ENCODE results near the gene KRT10.
"Not testable (repeated sequence)": the region's sequence is repeated elsewhere in the genome, so short reads cannot be mapped to it uniquely, and the experiment has no call there.

Gene KRT10

DNA sequence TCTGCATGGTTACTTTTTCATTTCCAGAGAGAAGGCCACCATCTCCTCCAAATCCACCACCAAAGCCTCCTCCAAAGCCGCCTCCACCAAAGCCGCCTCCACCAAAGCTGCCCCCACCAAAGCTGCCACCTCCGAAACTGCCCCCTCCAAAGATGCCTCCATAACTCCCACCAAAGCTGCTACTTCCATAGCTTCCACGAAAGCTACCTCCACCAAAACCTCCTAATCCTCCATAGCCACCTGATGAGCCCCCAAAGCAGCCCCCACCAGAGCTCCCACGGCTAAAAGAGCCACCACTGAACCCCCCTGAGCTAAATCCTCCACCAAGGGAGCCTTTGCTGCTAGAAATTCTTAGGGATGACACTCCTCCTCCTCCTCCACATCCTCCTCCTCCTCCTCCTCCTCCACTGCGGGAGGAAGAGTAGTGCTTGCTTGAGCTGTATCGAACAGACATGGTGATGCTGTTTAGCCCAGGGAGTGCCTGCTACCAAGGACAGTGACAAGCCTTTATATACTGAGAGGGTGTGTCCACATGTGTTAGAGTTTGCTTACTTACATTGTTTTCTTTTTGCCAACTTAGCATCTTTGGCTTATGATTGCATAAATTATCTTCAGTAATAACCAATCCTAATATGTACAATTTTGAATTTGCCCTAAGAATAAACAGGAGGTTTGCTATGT is at the start of gene KRT10:
Gene KRT10, minus strand, starts transcription at position 483 of the 681 bp plus-strand sequence. Its CDS starts 29 bp downstream, at position 454.
- no peak for FAIRE-seq
- DNase-seq (ENCODE audit: insufficient read length, low spot score), result no peak

DNA sequence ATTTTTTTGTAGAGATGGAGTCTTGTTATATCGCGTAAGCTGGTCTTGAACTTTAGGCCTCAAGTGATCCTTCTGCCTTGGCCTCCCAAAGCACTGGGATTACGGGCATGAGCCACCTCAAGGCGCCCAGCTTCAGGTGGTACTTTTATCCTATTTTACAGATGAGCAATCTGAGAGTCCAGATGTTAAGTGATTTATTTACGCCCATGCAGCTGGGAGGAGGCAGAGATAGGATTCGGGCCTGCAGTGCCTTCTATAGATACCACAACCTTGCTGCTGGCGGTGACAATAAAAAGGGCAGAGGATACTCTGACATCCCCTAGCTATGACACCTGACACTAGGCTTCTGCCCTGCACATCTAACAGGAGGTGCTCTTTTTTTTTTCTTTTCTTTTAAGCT is 48.9 kb upstream of the KRT10 start:
- DNase-seq (ENCODE audit: insufficient read length, low spot score), result no peak
- FAIRE-seq, result no peak

DNA sequence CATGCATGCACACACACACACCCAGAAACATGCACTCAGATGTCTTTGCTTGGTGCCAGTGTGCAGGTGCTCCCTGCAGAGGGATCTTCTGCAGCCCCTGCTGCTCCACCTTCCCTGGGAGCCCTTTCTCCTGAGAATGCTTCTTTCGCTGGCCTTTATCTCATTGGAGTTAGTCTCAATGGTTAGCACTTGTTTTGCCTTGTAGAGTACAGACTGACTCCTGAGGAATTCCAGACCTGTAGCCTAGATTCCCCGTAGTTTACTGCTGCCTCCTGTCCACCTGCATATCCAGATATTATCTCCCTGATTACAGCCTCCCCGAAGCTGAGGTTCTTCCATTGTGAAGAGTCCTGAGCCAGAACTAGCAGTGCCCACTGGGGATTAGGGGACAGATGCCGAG is 47.7 kb upstream of the KRT10 start:
- FAIRE-seq (no peak), DNase-seq (ENCODE audit: insufficient read length, low spot score) (no peak)

DNA sequence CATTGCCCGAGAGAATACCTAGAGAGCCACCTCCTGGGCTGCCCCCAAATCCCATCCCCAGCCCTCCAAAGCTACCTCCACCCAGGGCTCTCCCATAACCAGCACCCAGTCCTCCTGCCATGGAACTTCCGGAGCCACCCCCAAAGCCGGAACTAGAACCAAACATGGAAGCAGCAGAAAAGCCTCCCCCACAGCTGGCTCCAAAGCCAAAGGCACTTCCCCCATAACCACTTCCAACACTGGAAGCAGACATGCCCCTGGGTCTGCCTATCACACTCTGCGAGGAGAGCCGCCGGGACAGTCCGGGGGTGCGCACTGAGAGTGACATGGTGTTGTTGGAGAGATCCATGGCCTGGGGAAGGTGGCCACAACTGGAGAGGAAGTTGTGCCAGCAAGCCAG is 44.4 kb upstream of the KRT10 start, which contains the start of gene KRT12:
Gene KRT12, minus strand, starts transcription at position 386 of the 400 bp plus-strand sequence. Its CDS starts 37 bp downstream, at position 349.
- FAIRE-seq, result no peak

DNA sequence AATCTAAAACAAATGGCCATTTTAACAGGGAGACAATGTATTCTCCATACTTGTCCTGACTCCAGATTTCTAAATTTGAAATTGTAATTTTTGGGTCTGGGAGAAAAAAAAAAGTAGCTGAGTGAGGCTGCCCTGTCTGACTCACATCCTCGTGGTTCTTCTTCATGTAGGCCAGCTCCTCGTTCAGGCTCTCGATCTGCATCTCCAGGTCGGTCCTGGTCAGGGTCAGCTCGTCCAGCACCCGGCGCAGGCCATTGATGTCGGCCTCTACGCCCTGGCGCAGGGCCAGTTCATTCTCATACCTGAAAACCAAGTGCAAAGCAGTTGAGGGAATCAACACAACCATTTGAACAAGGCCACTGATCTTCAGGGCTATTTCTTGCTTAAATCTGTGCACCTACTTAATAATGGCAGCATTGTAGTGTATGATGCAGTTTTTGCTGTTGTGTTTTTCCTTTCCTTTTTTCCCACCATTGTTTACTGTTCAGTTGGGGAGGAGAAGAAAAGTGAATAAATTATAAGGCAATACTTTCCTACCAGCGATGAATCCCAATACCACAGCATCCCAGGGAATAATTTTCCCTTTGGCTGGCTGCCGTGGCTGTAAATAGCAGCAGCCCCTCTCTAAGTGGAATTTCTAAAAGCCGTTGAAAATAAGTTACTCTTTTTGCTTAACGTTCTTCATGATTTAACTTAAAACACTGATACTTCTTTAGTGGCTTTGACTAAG is 42.4 kb upstream of the KRT10 start:
- FAIRE-seq, result no peak
- DNase-seq (ENCODE audit: insufficient read length, low spot score), result no peak

More for the DNA sequence above, 44.4 kb upstream of the KRT10 start, which contains the start of gene KRT12:
- DNase-seq (ENCODE audit: insufficient read length, low spot score), result no peak

DNA sequence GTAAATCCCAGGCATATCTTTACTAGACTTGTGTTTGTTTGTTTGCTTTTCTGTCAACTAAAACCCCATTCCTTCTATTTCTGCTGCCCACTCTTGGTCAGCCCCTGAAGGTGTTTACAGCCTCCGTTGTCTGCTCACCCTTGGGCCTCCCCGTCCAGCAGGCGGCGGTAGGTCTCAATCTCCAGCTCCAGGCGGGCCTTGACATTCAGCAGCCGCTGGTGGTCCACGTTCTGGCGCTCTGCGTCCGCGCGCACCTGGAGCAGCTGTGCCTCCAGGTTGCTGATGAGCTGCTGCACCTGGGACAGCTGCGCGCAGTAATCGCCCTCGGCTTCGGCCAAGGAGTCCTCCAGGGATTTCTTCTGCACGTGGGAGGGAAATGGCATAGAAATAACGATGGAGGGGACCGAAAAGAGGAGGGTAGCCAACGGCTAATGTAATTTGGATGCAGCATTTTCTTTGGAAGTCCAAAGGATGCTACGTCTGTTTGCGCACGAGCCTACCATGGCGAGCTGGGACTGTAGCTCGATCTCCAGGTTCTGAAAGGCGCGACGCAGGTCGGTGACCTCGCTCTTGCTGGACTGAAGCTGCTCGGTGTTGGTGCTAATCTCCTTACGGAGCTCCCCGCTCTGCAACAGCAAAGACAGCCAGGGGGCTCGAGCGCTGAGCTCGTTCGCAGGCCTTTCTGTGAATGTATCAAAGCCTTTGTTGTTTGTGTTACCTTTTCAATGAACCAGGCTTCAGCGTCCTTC is 40.7 kb upstream of the KRT10 start:
- no peak for FAIRE-seq
- DNase-seq (ENCODE audit: insufficient read length, low spot score), result no peak

DNA sequence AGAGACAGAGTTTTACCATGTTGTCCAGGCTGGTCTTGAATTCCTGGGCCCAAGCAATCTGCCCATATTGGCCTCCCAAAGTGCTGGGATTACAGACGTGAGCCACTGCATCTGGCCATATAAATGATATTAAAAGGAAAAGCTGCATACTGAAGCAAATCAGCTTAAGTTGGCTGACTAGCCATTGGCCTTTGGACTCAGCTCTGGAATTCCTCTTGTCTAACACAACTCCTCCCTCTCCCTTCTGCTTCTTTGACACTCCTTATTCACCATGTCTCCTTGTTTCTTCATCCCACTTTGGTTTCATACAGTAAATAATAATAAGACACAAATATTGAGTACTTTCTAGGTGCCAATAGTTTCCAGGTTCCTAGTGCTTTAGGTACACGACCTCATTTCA is 37.1 kb upstream of the KRT10 start:
- no peak for FAIRE-seq
- DNase-seq (ENCODE audit: insufficient read length, low spot score), result no peak

DNA sequence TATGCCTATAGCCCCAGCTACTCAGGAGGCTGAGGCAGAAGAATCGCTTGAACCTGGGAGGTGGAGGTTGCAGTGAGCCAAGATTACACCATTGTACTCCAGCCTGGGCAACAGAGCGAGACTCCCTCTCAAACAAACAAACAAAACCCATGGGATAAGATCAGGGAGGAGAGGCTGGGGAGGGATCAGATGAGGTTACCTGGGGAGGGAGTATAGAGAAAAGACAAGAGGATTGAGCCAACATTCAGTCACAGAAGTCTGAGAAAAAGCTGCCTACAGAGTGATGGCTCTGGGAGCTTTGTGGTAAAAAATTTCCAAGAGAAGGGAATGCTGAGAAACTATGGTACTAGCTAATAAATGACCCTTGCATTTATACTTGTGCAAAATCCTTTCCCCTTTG is 36.3 kb upstream of the KRT10 start:
- DNase-seq (ENCODE audit: insufficient read length, low spot score); FAIRE-seq: not testable (repeated sequence)

DNA sequence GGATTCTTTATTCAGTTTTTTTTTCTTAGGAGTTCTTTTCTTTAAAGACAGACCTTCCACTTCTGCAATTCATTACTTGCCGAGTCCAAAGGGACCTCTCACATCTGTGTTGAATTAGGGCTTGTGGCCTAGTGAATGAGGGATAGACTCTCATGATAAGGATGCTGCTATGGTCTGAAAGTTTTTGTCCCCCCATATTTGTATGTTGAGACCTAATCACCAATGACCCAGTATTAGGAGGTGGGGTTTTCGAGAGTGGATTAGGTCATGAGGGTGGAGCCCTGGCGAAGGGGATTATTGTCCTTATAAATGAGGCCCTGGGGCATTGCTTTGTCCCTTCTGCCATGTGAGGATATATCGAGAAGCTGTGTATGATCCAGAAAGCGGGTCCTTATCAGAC is 35.1 kb upstream of the KRT10 start:
- no peak for DNase-seq (ENCODE audit: insufficient read length, low spot score)
- no peak for FAIRE-seq

DNA sequence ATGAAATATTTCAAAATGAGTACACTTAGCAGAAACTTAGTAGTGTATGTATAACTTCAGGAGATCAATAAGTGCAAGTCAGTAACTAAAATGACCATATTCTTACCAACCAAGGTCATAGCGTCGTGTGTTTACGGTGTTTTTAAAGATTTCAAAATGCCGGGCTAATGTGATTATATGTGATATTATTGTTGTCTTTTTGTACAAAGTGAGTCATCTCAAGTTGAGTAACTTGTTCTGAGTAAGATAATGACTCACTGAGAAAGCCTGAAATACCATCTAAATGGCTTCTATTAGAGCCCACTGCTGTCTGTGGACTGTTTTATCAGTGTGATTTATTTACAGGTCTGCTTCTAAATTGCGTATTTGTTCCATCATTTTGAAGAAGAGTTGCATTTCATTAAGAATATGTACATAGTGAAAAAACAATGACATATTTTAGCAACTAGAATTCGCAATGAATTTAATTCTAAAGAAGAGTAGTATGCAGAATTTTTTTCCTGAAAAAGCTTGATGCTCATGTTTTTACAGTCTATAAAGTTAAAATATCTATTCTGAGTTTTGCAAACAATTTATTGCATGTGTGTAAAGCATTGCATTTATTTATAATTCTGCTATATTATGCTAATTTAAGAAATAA is 31.9 kb upstream of the KRT10 start:
- no peak for FAIRE-seq
- no peak for DNase-seq (ENCODE audit: insufficient read length, low spot score)

DNA sequence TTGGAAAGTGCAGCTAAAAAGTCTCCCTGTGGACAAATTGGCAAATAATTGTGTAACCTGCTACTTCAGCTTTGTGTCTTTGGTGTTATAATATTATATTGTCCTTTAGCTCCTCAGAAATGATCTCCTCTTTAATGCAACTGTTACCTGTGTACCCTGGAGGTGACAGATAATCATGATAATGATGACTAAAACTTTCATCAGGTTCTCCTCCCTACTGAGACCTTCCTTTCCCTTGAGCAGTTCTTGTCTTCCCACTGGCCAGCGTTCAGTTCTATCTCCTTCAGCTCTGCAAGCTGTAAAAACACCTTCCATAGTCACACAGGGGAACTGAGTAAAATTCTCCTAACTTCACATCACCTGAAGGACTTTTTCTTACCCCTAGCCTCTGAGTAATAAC is 29.9 kb upstream of the KRT10 start:
- FAIRE-seq, result no peak
- DNase-seq (ENCODE audit: insufficient read length, low spot score), result no peak

DNA sequence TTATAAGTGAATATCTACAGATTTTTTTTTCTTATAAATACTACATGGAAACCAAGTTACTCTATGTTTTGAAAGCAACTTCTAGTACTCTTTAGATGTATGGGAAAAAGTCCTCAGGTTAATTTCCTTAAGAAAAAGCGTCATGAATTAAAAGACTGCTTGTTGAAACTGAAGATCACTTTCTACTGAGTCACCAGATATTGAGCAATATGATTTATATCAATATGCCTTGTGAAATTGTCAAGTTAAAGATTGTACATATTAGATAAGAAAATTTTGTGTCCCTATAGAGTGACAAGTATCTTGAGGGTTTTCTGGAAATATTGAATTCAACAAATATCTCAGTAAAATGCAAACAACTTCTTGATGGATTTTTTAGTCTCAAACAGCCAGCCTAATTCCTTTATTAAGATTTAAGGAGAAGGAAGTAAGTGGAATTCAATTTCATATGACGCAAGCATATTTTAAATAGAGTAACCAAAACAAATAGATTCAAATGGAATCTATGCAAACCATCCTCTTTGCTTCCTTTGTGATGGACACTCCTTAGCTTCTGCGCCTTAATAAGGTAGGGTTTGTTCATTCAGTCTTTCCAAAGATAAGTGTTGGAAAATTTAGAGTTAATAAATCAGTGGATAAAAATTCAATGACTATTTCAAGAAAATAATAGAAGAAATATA is 28.0 kb upstream of the KRT10 start:
- no peak for DNase-seq (ENCODE audit: insufficient read length, low spot score)

DNA sequence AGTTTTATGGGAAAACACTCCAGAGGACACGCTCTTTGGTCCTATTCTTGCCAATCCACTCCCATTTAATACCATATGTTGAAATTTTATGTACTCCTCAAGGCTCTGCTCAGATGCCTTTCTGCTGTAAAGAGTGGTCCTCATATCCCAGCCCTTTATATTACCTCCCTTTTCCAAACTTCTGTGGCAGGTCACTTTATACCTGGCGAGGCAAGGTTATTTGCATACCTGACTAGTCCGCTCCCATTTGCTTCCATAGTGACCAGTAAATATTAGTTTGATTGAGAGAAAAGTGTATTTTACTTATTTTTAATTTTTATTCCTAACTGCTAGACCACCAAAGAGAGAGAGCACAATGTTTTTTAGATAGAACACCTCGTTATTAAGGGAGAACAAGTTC is 27.3 kb upstream of the KRT10 start:
- no peak for DNase-seq (ENCODE audit: insufficient read length, low spot score)
- no peak for FAIRE-seq

More for the DNA sequence above, 28.0 kb upstream of the KRT10 start:
- no peak for FAIRE-seq

DNA sequence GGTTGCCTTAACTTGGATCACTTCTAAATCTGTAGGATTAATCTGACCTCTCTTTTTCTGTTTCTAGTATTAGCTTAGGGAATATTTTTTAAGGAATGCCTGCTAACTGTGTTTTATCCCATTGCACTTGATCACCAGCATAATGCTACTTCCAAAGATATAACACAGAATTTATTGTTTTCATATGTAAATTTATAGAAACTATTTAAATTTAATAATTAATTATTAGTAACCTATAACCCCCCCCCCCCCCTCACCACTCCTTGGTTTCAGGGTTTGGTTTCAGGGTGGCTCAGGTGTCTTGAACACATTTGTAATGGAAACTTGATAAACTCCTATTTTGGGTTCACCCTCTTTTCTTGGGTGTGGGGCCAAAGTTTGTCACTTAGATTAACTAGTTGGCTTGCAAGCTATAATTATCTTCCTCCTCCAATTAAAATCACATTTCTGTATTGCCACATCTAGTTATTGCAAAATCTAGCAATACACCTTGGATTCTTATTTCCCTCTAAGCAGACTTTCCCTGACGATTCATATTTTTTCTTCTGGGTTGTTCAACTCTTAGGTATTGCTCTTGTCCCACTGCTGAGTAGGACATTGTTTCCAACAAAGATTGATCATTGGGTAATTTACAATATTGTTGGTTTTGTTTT is 26.3 kb upstream of the KRT10 start:
- FAIRE-seq, result no peak

DNA sequence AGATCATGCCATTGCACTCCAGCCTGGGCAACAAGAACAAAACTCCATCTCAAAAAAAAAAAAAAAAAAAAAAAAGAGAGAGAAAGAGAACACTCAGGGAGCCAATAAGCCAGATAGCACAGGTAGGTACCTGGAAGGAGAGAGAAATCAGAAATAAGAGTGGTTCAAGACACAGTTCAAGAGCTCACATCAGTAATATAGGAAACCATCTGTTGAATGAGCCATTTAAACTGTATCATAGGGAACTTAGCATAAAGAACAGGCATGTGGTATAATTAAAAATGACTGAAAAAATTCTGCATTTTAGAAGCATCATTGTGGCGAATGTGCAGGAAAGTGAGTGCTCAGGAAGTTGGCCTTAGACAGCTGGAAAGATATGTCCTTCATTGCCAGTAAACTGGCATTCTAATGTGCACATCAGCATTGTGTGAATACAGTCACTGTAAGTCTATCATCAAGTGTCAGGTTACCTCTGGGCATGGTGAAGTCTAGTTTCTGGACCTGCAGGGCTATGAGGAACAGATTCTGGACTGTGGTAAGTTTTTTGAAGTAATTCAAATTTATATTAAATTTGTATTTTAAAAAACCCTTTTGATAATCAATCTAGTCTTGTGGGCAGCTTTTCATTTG is 24.2 kb upstream of the KRT10 start:
- no peak for DNase-seq (ENCODE audit: insufficient read length, low spot score)
- no peak for FAIRE-seq

More for the DNA sequence above, 26.3 kb upstream of the KRT10 start:
- DNase-seq (ENCODE audit: insufficient read length, low spot score), result no peak

DNA sequence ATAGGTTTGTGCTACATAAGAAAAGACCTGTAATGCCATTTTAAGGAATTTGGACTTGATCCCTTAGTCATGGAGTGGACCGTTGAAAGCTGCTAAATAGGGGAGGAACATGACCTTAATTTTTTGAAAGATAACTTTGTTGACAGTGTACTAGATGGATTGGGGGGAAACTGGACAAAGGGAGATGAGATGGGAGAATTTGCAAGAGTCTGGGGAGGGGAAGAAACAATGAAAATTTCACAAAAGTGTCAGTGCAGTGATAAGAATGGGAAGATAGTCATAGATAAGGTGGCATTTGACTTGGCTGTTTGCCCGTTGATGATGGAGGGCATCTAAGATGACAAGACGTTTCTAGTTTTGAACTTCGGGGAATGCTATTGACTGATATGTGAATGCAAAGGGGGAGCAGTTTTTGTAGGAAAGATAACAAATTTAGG is 22.3 kb upstream of the KRT10 start:
- FAIRE-seq (no peak), DNase-seq (ENCODE audit: insufficient read length, low spot score) (no peak)

DNA sequence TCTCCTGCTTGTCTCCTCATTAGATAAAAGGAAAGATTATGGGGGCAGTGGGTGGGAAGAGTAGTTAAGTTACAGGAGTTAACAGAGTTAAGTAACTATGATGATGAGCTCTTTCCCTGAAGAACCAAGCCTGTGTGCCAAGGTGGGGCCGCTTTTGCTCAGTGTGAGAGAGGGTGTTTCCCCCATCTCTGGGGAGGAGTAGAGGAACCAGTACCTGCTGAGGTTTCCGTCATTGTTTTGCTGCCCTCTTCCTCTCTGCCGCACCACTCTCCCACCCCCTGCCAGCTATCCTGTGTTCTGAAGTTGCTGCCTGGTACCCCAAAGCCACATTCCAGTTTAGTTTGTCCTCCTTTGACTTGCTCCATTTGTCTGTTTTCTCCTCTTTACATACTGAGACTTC is 20.8 kb upstream of the KRT10 start:
- FAIRE-seq, result no peak
- no peak for DNase-seq (ENCODE audit: insufficient read length, low spot score)

DNA sequence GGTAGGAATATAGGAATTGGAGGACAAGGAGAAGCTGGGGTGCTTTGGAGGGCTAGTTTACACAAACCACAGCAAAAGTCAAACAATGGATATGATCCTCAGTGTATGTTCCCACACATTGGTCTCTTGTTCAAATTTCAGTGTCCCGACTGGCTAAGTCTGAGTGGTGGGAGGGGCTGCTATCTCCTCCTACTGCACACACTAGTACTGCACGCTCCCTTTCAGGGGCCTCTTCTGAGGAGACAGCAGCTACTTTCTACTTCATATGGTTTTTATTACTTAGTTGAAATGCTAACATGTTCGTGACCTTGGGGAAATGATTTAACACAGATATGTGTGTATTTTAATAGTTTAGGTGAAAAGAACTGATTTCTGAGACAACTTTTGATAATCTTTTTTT is 18.8 kb upstream of the KRT10 start:
- DNase-seq (ENCODE audit: insufficient read length, low spot score) (no peak), FAIRE-seq (no peak)

DNA sequence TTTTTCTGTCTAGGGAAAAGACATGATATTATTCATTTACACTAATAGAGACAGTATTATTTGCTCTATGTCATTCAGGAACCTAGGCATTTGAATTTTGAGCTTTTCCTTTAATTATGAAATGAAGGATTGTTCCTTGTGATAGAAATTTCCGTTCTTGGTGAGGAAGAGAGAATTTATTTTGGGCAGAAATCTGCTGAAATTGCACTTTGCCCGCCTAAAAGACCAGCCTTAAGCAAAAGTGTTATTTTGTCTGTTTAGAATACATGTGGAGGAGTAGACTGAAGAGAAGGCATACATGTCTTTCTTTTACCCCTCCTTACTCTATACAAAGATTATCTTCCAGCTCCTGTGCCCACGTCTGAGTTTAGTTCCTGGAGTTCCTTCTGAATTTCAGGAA is 16.8 kb upstream of the KRT10 start:
- FAIRE-seq, result no peak
- DNase-seq (ENCODE audit: insufficient read length, low spot score), result no peak
